HFFc6 (cell line): ENCODE results near the gene ZNF175. TPM values are rescaled to one million over a fixed set of nuclear protein-coding genes. Genes with fewer than 3 reads are reported as not detected.
A peak's percentile ranks its signal among the peaks of the same experiment; 100 is the strongest.

Source experiments
- DNase-seq: peaks from one replicate; pipeline ENCODE4 v3.0.0-alpha.2; 2018
- H3K27ac Mint-ChIP-seq: 2 replicates; pipeline ENCODE4 v1.8.0; 2020; ENCODE audit warnings: mild to moderate bottlenecking, mixed read lengths
- H3K27me3 Mint-ChIP-seq: 2 replicates; pipeline ENCODE4 v1.8.0; 2021; ENCODE audit warnings: mild to moderate bottlenecking, moderate library complexity, mixed read lengths; ENCODE audit not compliant: insufficient read depth
- H3K36me3 Mint-ChIP-seq: 2 replicates; pipeline ENCODE4 v1.8.0; 2021; ENCODE audit warnings: low read depth, mixed read lengths
- H3K4me1 Mint-ChIP-seq: 2 replicates; pipeline ENCODE4 v1.8.0; 2020; ENCODE audit warnings: low read depth, mixed read lengths
- H3K4me3 Mint-ChIP-seq: 2 replicates; pipeline ENCODE4 v1.8.0; 2020; ENCODE audit warnings: mild to moderate bottlenecking, moderate library complexity, mixed read lengths
- H3K9me3 Mint-ChIP-seq: 2 replicates; pipeline ENCODE4 v1.8.0; 2020; ENCODE audit warnings: mild to moderate bottlenecking, mixed read lengths
- CTCF ChIP-seq: fragments of 200-600 bp; sonication (generic); IDR thresholded peaks from 2 replicates; pipeline ENCODE4 v1.5.0; 2021; ENCODE audit warnings: antibody characterized with exemption, mild to moderate bottlenecking
- long read RNA-seq: library from polyadenylated mRNA; unstranded; transcript quantifications from one replicate; pipeline ENCODE4 v2.0.0, GENCODE V29; 2019
- total RNA-seq, 6 experiments: library from RNA; stranded (reverse); fragmentation: NEBNext Ultra II Directional; extraction: Animal tissue kit (Norgen Biotek cat#: 25700); gene quantifications; 2 replicates in 1 of 6; 3 replicates in 5 of 6; pipeline ENCODE4 v1.2.3, GENCODE V29; 2021

Gene ZNF175
- 10 to 100 TPM; 19.6 to 29.5 (median 21.6) TPM for total RNA-seq
- long read RNA-seq, partial matches to known transcripts = 0 of 6 reads
- long read RNA-seq, other reads (novel, unspliced or antisense) = 6 of 6 reads

- peak; percentile 93 for DNase-seq
- no peaks in the 10 kb centered on the region for H3K9me3 Mint-ChIP-seq
- H3K4me1 Mint-ChIP-seq = peaks cover 63% of the 10 kb centered on the region
- no peak for TF ChIP-seq CTCF
- peak within 1 kb of the TSS; percentile 99 for H3K4me3 Mint-ChIP-seq
- peaks cover 23% of the 10 kb centered on the region for H3K36me3 Mint-ChIP-seq
- peak within 1 kb of the TSS; percentile 91 for H3K27ac Mint-ChIP-seq
- H3K27me3 Mint-ChIP-seq = peaks cover 2% of the 10 kb centered on the region; the same call in 1 of the 2 replicates
Observed at GRCh38 chr19:51570962-51571575, at the start of gene ZNF175. TSS of gene ZNF175 (plus strand) at chr19:51571283. CDS start at chr19:51573330, 2,047 bp downstream.

- Mint-ChIP-seq H3K4me3 (no peak overlapping the region), H3K36me3 (no peaks in the 10 kb centered on the region), H3K4me1 (no peaks in the 10 kb centered on the region), H3K9me3 (peaks cover 9% of the 10 kb centered on the region; the same call in 1 of the 2 replicates), H3K27ac (no peak overlapping the region), H3K27me3 (no peaks in the 10 kb centered on the region; the same call in none of the 2 replicates)
- no peak for DNase-seq
- no peak for TF ChIP-seq CTCF
Observed at GRCh38 chr19:51521357-51521756, 49.7 kb upstream of the ZNF175 start.

GRCh38 chr19:51521781-51522180 lies 49.3 kb upstream of the ZNF175 start:
- DNase-seq = no peak

GRCh38 chr19:51524666-51525264 lies 46.3 kb upstream of the ZNF175 start:
- H3K27ac Mint-ChIP-seq = no peak overlapping the region
- no peak overlapping the region for H3K4me3 Mint-ChIP-seq
- H3K36me3 Mint-ChIP-seq = no peaks in the 10 kb centered on the region
- TF ChIP-seq CTCF = no peak
- DNase-seq = no peak
- H3K4me1 Mint-ChIP-seq = no peaks in the 10 kb centered on the region
- H3K9me3 Mint-ChIP-seq = peaks cover 20% of the 10 kb centered on the region; the same call in 1 of the 2 replicates
- H3K27me3 Mint-ChIP-seq = peaks cover 8% of the 10 kb centered on the region

More at GRCh38 chr19:51521781-51522180, 49.3 kb upstream of the ZNF175 start:
- Mint-ChIP-seq H3K36me3 (no peaks in the 10 kb centered on the region), H3K4me3 (no peak overlapping the region), H3K9me3 (peaks cover 9% of the 10 kb centered on the region; the same call in 1 of the 2 replicates), H3K27ac (no peak overlapping the region), H3K4me1 (no peaks in the 10 kb centered on the region), H3K27me3 (no peaks in the 10 kb centered on the region; the same call in none of the 2 replicates)
- no peak for TF ChIP-seq CTCF

GRCh38 chr19:51525651-51526050 lies 45.4 kb upstream of the ZNF175 start:
- no peak for TF ChIP-seq CTCF
- Mint-ChIP-seq H3K4me1 (no peaks in the 10 kb centered on the region), H3K27ac (no peak overlapping the region), H3K4me3 (no peak overlapping the region), H3K36me3 (no peaks in the 10 kb centered on the region), H3K27me3 (peaks cover 13% of the 10 kb centered on the region), H3K9me3 (peaks cover 20% of the 10 kb centered on the region; the same call in 1 of the 2 replicates)
- DNase-seq = no peak
